Common myeloid progenitor, CD34-positive (primary cell): ENCODE data around the gene CRYGB.

ENCODE experiments used
- CTCF ChIA-PET: fragments of 350-600 bp; sonication (Branson Sonifier 250); formaldehyde crosslinking; loops from one replicate; lab custom pipeline; 2021; ENCODE audit warnings: antibody characterized with exemption; lab: Charles Lee
- POLR2A ChIA-PET: fragments of 350-600 bp; sonication (Branson Sonifier 250); formaldehyde crosslinking; loops from one replicate; lab custom pipeline; 2021; ENCODE audit warnings: antibody characterized with exemption; lab: Charles Lee
- DNase-seq, 3 donors: peaks; one replicate each; pipeline versions ENCODE4 v3.0.0 to v3.0.0-alpha.2; 2013
- H3K27ac ChIP-seq, 2 experiments: 1 replicate in 1 of 2; 2 replicates in 1 of 2; pipeline ENCODE4 v1.7.0; 2013; ENCODE audit warnings: inconsistent platforms in 2 of 2, low read length in 2 of 2, mild to moderate bottlenecking in 2 of 2, low read depth in 1 of 2, moderate library complexity in 1 of 2; ENCODE audit not compliant: severe bottlenecking in 2 of 2, insufficient read depth in 1 of 2, poor library complexity in 1 of 2
- H3K27me3 ChIP-seq, 5 experiments: replicated peaks in 2 of 5; 1 replicate in 3 of 5; 2 replicates in 2 of 5; pipeline versions ENCODE4 v1.6.1 to v1.7.0; 2013; ENCODE audit warnings: low read length in 4 of 5, mild to moderate bottlenecking in 2 of 5, moderate library complexity in 2 of 5, inconsistent platforms in 1 of 5; ENCODE audit not compliant: insufficient read depth in 5 of 5, control insufficient read depth in 4 of 5
- H3K36me3 ChIP-seq, 4 experiments: 1 replicate in 2 of 4; 2 replicates in 2 of 4; pipeline versions ENCODE4 v1.6.1 to v1.7.0; 2013; ENCODE audit warnings: low read length in 3 of 4, control low read depth in 1 of 4, mild to moderate bottlenecking in 1 of 4; ENCODE audit not compliant: control insufficient read depth in 4 of 4, insufficient read depth in 4 of 4
- H3K4me1 ChIP-seq, 4 experiments: 1 replicate in 3 of 4; 2 replicates in 1 of 4; pipeline versions ENCODE4 v1.6.1 to v1.7.1; 2013; ENCODE audit warnings: low read length in 3 of 4, mild to moderate bottlenecking in 3 of 4, control low read depth in 1 of 4, inconsistent platforms in 1 of 4, moderate library complexity in 1 of 4; ENCODE audit not compliant: control insufficient read depth in 4 of 4, insufficient read depth in 4 of 4; ENCODE audit errors: control extremely low read depth in 1 of 4
- H3K4me3 ChIP-seq, 7 experiments: 1 replicate in 4 of 7; 2 replicates in 3 of 7; pipeline versions ENCODE4 v1.5.1 to v1.7.0; 2013; ENCODE audit warnings: mild to moderate bottlenecking in 7 of 7, low read length in 6 of 7, moderate library complexity in 6 of 7, inconsistent platforms in 2 of 7, low read depth in 2 of 7, control low read depth in 1 of 7; ENCODE audit not compliant: insufficient read depth in 4 of 7, control insufficient read depth in 1 of 7; ENCODE audit errors: extremely low read depth in 1 of 7
- H3K9me3 ChIP-seq, 5 experiments: 1 replicate in 4 of 5; 2 replicates in 1 of 5; pipeline versions ENCODE4 v1.6.1 to v1.7.1; 2013; ENCODE audit warnings: low read length in 4 of 5, mild to moderate bottlenecking in 2 of 5, inconsistent platforms in 1 of 5, low read depth in 1 of 5, moderate library complexity in 1 of 5; ENCODE audit not compliant: control insufficient read depth in 4 of 5, insufficient read depth in 2 of 5; ENCODE audit errors: control extremely low read depth in 1 of 5
- WGBS: methylation state at CpG from one replicate; pipeline ENCODE4 v1.1.5; 2013; ENCODE audit not compliant: insufficient coverage; 5-methylcytosine and 5-hydroxymethylcytosine counted together

Gene CRYGB

GRCh38 chr2:208175069-208175839 is 29.3 kb upstream of the CRYGB start:
- Histone ChIP-seq H3K4me3 (no peak overlapping the region), H3K9me3 (no peaks in the 10 kb centered on the region), H3K4me1 (peaks cover 2 to 33% (median 10%) of the 10 kb centered on the region in 4 experiments), H3K27me3 (no peaks in the 10 kb centered on the region), H3K36me3 (no peaks in the 10 kb centered on the region), H3K27ac (no peak overlapping the region)
- ChIA-PET CTCF (interaction anchor here (0.6 to 4.9 kb wide), 37 partner anchors 10 to 439 kb away, joined by 3 to 58 read pairs (median 5); partner anchors contain the start of genes C2orf80 and IDH1), POLR2A (interaction anchor here (0.6 to 1.2 kb wide), 3 partner anchors 33 to 215 kb away, joined by 3 to 4 read pairs (median 4); no protein-coding TSS in a partner anchor)
- peak; percentile 83 to 86 (median 84) for DNase-seq
- WGBS = 71% methylated on average over 11 of the region's 21 CpGs

DNA sequence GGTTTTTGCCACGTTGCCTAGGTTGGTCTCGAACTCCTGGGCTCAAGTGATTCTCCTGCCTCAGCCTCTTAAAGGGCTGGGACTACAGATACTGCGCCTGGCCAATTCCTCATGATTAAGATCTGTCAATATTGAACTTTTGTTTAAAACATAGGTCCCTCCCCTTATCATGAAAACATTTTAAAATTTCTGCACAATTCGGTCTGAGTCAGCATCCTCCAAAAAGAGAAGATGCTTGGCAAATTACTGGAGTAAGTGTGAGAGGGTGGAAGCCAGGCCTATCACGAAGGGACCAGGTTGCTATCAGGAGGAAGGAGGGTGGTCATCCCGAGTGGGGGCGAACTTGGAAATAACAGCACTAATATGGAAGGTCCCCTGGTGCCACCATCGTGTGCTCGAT is 28.2 kb upstream of the CRYGB start:
- CTCF ChIA-PET = interaction anchor here (1.1 to 4.9 kb wide), 11 partner anchors 11 to 97 kb away, joined by 4 to 58 read pairs (median 8); partner anchors contain the start of gene IDH1
- POLR2A ChIA-PET = no interaction called here
- WGBS = 93% methylated on average over 6 of the region's 9 CpGs
- Histone ChIP-seq H3K9me3 (no peaks in the 10 kb centered on the region), H3K27ac (no peak overlapping the region), H3K27me3 (no peaks in the 10 kb centered on the region), H3K36me3 (no peaks in the 10 kb centered on the region), H3K4me3 (no peak overlapping the region), H3K4me1 (peaks cover 2 to 31% (median 9%) of the 10 kb centered on the region in 4 experiments)
- no peak for DNase-seq

- WGBS = 2% methylated on average over 4 of the region's 4 CpGs
- no peaks in the 10 kb centered on the region for H3K36me3 ChIP-seq
- no peaks in the 10 kb centered on the region for H3K9me3 ChIP-seq
- H3K4me1 ChIP-seq = peaks cover 2 to 29% (median 9%) of the 10 kb centered on the region in 4 experiments
- ChIA-PET POLR2A (no interaction called here), CTCF (interaction anchor here (1.3 to 4.9 kb wide), 4 partner anchors 14 to 99 kb away, joined by 3 to 58 read pairs (median 4); partner anchors contain the start of gene IDH1)
- no peak overlapping the region for H3K27ac ChIP-seq
- H3K27me3 ChIP-seq = no peaks in the 10 kb centered on the region
- peak overlapping the region in 1 of 7 experiments; percentile 31 for H3K4me3 ChIP-seq
- peak; percentile 23 to 67 (median 57) for DNase-seq
Observed at GRCh38 chr2:208172125-208172524, 26.2 kb upstream of the CRYGB start.

DNA sequence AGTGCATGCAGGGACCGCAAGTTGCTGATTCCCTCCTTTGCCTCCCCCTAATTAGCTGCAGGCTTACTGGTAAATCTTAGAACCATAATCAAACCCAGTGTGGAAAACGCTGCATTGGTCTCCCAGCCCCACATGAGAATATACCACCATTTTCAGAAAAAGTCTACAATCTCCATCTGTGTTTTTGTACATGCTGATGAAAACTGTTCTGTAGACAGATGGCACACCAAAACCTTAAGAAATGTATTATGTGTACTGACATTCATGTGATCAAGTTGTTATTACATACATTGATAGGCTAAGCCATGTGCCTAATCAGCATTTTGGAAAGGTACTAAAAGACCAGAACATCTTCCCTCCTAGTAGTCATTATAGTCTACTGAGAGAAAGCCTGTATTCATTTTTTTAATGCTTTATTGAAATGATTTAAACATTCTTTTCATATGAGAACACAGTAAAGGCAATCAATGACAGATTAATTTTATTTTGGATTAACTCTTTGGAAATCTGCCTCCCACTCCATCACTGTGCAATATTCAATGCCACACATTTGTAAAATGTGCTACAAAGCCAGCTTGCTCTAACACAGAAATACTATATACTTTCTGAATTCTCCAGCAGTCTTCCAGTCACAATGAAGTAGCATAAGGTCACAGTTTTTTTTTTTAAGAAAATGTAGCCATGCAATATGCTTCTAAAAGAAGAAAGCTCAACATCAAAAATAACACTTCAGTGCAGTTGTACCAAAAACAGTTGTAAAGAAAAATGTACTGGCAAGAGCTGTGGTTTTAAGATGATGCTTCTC is 19.2 kb upstream of the CRYGB start:
- no peak for DNase-seq
- ChIA-PET POLR2A (no interaction called here), CTCF (interaction anchor here (0.6 to 1.7 kb wide), 3 partner anchors 10 to 90 kb away, joined by 3 to 5 read pairs (median 4); no protein-coding TSS in a partner anchor)
- Histone ChIP-seq H3K27me3 (no peaks in the 10 kb centered on the region), H3K9me3 (no peaks in the 10 kb centered on the region), H3K4me1 (no peaks in the 10 kb centered on the region), H3K27ac (no peak overlapping the region), H3K4me3 (no peak overlapping the region), H3K36me3 (no peaks in the 10 kb centered on the region)
- WGBS = 100% methylated on average over 1 of the region's 2 CpGs

GRCh38 chr2:208163489-208163888 is 17.5 kb upstream of the CRYGB start, which contains the start of gene CRYGA:
Gene CRYGA (minus strand): TSS chr2:208163589. CDS start chr2:208163556, 33 bp downstream.
- no peak within 1 kb of the TSS for H3K4me3 ChIP-seq
- no peaks in the 10 kb centered on the region for H3K27me3 ChIP-seq
- H3K4me1 ChIP-seq = no peaks in the 10 kb centered on the region
- H3K27ac ChIP-seq = no peak within 1 kb of the TSS
- 88% methylated on average over 2 of the region's 2 CpGs for WGBS
- no peak for DNase-seq
- H3K9me3 ChIP-seq = no peaks in the 10 kb centered on the region
- ChIA-PET CTCF (interaction anchor here (1.0 to 1.7 kb wide), 2 partner anchors 12 to 16 kb away, joined by 3 to 4 read pairs; no protein-coding TSS in a partner anchor), POLR2A (no interaction called here)
- H3K36me3 ChIP-seq = no peaks in the 10 kb centered on the region

GRCh38 chr2:208156439-208156838 is 10.5 kb upstream of the CRYGB start:
- Histone ChIP-seq H3K36me3 (no peaks in the 10 kb centered on the region), H3K9me3 (peaks cover 2 to 6% (median 3%) of the 10 kb centered on the region in 5 experiments), H3K4me1 (no peaks in the 10 kb centered on the region), H3K27me3 (no peaks in the 10 kb centered on the region), H3K27ac (no peak overlapping the region), H3K4me3 (no peak overlapping the region)
- no peak for DNase-seq
- POLR2A ChIA-PET = no interaction called here
- CTCF ChIA-PET = interaction anchor here (1.7 kb wide), 1 partner anchor 19 kb away, joined by 8 read pairs; no protein-coding TSS in a partner anchor
- 100% methylated on average over 1 of the region's 2 CpGs for WGBS
